Measurements from ENCODE around the gene LZTR1. TPM values are rescaled to one million over a fixed set of nuclear protein-coding genes. Genes with fewer than 3 reads are reported as not detected.

LZTR1 gene
- total and polyA plus RNA-seq, 2 experiments from 2014 or later = 41.3 to 50.4 TPM

DNA sequence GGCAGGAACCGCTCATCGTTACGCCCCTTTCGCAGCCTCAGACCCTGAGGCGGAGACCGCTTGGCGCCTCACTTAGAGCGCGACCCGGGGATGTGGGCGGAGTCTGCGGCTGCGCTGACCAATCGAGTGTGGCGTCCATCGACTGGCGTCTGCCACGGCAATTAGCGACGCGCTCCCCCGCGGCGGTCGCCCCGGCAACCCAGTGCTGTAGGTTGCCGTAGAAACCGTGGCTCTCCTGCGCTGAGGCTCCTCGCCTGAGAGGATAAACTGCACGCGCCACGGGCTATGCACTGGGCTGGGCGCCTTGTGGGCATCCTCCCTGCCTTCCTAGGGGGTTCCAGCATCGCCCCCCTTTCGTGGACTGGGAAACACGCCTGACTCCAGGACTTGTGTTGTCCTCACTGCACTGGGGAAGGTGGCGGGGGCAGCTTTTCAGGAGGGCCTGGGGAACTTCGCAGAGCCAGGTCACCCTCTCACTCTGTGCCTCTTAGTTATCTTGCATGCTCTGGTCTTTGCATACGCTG is 32.2 kb downstream of the LZTR1 start:
- TF ChIP-seq, protein P1, sequence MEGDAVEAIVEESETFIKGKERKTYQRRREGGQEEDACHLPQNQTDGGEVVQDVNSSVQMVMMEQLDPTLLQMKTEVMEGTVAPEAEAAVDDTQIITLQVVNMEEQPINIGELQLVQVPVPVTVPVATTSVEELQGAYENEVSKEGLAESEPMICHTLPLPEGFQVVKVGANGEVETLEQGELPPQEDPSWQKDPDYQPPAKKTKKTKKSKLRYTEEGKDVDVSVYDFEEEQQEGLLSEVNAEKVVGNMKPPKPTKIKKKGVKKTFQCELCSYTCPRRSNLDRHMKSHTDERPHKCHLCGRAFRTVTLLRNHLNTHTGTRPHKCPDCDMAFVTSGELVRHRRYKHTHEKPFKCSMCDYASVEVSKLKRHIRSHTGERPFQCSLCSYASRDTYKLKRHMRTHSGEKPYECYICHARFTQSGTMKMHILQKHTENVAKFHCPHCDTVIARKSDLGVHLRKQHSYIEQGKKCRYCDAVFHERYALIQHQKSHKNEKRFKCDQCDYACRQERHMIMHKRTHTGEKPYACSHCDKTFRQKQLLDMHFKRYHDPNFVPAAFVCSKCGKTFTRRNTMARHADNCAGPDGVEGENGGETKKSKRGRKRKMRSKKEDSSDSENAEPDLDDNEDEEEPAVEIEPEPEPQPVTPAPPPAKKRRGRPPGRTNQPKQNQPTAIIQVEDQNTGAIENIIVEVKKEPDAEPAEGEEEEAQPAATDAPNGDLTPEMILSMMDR (IDR thresholded peaks at IDR 0.05; ENCODE audit: poor library complexity) = no peak
- TF ChIP-seq EZH2 (IDR thresholded peaks at IDR 0.05; ENCODE audit: borderline replicate concordance) (no peak), EZH2phosphoT487 (IDR thresholded peaks at IDR 0.05; ENCODE audit: low read depth, severe bottlenecking, unreplicated experiment) (no peak)
- Histone ChIP-seq H3K4me2 (peak overlapping the region; percentile 82), H4K20me1 (ENCODE audit: insufficient read depth, poor library complexity, severe bottlenecking) (no peaks in the 10 kb centered on the region), H3K9me2 (replicated peaks; ENCODE audit: insufficient read depth) (no peaks in the 10 kb centered on the region), H3K4me3 (no peak overlapping the region), H3K36me3 (replicated peaks; ENCODE audit: insufficient read depth, low read depth) (no peaks in the 10 kb centered on the region), H3K27me3 (no peaks in the 10 kb centered on the region), H3K4me1 (ENCODE audit: insufficient read depth) (peaks cover 15% of the 10 kb centered on the region), H3K27ac (peak overlapping the region; percentile 60), H3K79me2 (no peaks in the 10 kb centered on the region), H3K9me3 (ENCODE audit: low read depth) (no peaks in the 10 kb centered on the region), H2AFZ (no peak overlapping the region)
- WGBS (ENCODE audit: low lambda C conversion rate, missing lambda C conversion rate) = 3% methylated on average over 39 of the region's 40 CpGs
- DNase-seq (ENCODE audit: low spot score) = peak; percentile 94

DNA sequence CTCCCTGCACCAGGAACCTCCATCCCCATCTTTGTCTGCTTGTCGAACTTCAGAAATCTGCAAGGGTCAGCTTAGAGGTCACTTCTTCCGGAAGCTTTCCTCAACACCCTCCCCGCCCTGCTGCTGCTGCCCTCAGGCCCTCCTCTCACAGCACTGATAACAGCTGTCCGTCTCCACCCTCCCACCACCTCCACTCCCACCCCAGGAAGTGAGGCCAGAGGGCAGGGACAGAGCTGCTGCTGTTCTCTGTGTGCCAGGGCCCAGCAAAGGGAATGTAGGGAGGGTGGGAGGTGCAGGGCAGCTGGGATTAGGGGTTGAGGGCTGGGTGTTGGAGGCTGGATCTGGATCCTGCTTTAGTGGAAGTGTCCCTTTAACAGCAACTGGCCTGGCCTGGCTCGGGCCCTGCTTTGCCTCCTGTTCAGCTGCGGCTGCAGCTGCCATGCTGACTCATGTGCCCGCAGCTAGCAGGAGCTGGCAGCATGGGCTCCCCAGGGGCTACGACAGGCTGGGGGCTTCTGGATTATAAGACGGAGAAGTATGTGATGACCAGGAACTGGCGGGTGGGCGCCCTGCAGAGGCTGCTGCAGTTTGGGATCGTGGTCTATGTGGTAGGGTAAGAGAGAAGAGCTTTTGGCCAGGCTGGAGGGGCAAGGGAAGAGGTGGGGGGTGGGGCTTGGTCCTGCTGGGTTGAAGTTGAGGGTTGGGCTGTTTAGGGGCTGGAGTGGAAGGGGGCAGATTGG is 32.8 kb downstream of the LZTR1 start, which contains the start of gene P2RX6:
P2RX6 (plus strand) TSS at position 440 of the 740 bp plus-strand sequence; CDS start at position 450, 10 bp downstream.
- Histone ChIP-seq H3K79me2 (no peaks in the 10 kb centered on the region), H3K9me2 (replicated peaks; ENCODE audit: insufficient read depth) (no peaks in the 10 kb centered on the region), H3K27ac (peak within 1 kb of the TSS; percentile 60), H3K36me3 (replicated peaks; ENCODE audit: insufficient read depth, low read depth) (no peaks in the 10 kb centered on the region), H4K20me1 (ENCODE audit: insufficient read depth, poor library complexity, severe bottlenecking) (no peaks in the 10 kb centered on the region), H3K4me3 (no peak within 1 kb of the TSS), H3K4me1 (ENCODE audit: insufficient read depth) (peaks cover 15% of the 10 kb centered on the region), H3K27me3 (no peaks in the 10 kb centered on the region), H2AFZ (no peak within 1 kb of the TSS), H3K9me3 (ENCODE audit: low read depth) (no peaks in the 10 kb centered on the region), H3K4me2 (peak within 1 kb of the TSS; percentile 82)
- DNase-seq (ENCODE audit: low spot score) = peak; percentile 56
- TF ChIP-seq EZH2 (IDR thresholded peaks at IDR 0.05; ENCODE audit: borderline replicate concordance) (no peak), EZH2phosphoT487 (IDR thresholded peaks at IDR 0.05; ENCODE audit: low read depth, severe bottlenecking, unreplicated experiment) (no peak)
- TF ChIP-seq, protein P1 (IDR thresholded peaks at IDR 0.05; ENCODE audit: poor library complexity) = no peak
- 45% methylated on average over 12 of the region's 12 CpGs for WGBS (ENCODE audit: low lambda C conversion rate, missing lambda C conversion rate)

DNA sequence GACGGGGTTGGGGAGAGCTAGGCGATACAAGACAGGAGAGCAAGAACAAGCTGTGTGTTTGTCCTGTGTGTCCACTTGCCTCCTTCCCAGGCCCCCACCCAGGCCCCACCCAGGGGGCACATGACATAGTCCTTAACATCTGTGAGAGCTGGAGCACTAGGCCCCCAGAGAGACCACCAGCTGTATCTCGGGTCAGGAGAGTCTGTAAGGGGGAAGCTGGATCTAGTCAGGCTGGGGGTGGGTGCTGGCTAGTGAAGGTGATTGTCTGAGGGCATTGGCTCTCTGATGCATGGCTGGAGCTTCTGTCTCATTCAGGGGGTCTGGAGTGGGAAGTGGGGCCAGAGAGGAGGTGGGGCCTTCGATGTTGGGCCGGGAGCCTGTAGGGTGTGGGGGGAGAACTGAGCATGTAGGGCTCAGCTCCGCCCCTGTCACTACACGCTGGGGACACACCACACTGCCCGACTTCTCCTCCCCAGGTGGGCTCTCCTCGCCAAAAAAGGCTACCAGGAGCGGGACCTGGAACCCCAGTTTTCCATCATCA is 33.4 kb downstream of the LZTR1 start:
- no peaks in the 10 kb centered on the region for H3K27me3 ChIP-seq
- H3K9me3 ChIP-seq (ENCODE audit: low read depth) = no peaks in the 10 kb centered on the region
- H4K20me1 ChIP-seq (ENCODE audit: insufficient read depth, poor library complexity, severe bottlenecking) = no peaks in the 10 kb centered on the region
- H3K4me2 ChIP-seq = peak overlapping the region; percentile 82
- H3K9me2 ChIP-seq (replicated peaks; ENCODE audit: insufficient read depth) = no peaks in the 10 kb centered on the region
- H3K27ac ChIP-seq = peak overlapping the region; percentile 40
- no peaks in the 10 kb centered on the region for H3K79me2 ChIP-seq
- H2AFZ ChIP-seq = no peak overlapping the region
- no peaks in the 10 kb centered on the region for H3K36me3 ChIP-seq (replicated peaks; ENCODE audit: insufficient read depth, low read depth)
- no peak for DNase-seq (ENCODE audit: low spot score)
- TF ChIP-seq, protein P1 (IDR thresholded peaks at IDR 0.05; ENCODE audit: poor library complexity) = no peak
- TF ChIP-seq EZH2 (IDR thresholded peaks at IDR 0.05; ENCODE audit: borderline replicate concordance) (no peak), EZH2phosphoT487 (IDR thresholded peaks at IDR 0.05; ENCODE audit: low read depth, severe bottlenecking, unreplicated experiment) (no peak)
- H3K4me1 ChIP-seq (ENCODE audit: insufficient read depth) = peaks cover 15% of the 10 kb centered on the region
- WGBS (ENCODE audit: low lambda C conversion rate, missing lambda C conversion rate) = 85% methylated on average over 7 of the region's 10 CpGs
- H3K4me3 ChIP-seq = no peak overlapping the region

All from hepatocyte (in vitro differentiated cells).